ENCODE results near the gene CSNK1D.
A peak's percentile ranks its signal among the peaks of the same experiment; 100 is the strongest.

Gene CSNK1D

DNA sequence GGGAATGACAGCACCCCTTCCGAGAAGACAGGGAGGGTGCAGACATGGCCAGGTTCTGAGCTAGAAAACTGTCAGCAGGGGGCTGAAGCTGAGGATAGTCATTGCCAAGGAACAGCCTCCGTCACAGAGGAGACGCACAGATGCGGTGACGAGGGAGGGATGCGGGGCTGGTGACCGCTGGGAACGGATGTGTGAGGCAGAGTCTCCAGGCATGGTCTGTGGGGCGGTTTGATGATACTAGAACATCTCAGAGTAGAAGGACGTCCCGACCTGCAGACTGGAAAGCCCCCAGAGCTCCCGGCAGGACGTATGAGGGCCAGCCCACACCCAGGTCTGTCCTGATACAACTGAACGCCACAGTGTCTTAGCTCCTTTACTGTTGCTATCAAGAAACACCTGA, 1.8 kb upstream of the CSNK1D start:
- TF ChIP-seq, protein P1, sequence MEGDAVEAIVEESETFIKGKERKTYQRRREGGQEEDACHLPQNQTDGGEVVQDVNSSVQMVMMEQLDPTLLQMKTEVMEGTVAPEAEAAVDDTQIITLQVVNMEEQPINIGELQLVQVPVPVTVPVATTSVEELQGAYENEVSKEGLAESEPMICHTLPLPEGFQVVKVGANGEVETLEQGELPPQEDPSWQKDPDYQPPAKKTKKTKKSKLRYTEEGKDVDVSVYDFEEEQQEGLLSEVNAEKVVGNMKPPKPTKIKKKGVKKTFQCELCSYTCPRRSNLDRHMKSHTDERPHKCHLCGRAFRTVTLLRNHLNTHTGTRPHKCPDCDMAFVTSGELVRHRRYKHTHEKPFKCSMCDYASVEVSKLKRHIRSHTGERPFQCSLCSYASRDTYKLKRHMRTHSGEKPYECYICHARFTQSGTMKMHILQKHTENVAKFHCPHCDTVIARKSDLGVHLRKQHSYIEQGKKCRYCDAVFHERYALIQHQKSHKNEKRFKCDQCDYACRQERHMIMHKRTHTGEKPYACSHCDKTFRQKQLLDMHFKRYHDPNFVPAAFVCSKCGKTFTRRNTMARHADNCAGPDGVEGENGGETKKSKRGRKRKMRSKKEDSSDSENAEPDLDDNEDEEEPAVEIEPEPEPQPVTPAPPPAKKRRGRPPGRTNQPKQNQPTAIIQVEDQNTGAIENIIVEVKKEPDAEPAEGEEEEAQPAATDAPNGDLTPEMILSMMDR (IDR thresholded peaks at IDR 0.05; ENCODE audit: borderline replicate concordance, insufficient read depth, low read depth, low read length), result no peak
- H3K4me3 ChIP-seq (ENCODE audit: low read depth, low read length), result no peak overlapping the region

DNA sequence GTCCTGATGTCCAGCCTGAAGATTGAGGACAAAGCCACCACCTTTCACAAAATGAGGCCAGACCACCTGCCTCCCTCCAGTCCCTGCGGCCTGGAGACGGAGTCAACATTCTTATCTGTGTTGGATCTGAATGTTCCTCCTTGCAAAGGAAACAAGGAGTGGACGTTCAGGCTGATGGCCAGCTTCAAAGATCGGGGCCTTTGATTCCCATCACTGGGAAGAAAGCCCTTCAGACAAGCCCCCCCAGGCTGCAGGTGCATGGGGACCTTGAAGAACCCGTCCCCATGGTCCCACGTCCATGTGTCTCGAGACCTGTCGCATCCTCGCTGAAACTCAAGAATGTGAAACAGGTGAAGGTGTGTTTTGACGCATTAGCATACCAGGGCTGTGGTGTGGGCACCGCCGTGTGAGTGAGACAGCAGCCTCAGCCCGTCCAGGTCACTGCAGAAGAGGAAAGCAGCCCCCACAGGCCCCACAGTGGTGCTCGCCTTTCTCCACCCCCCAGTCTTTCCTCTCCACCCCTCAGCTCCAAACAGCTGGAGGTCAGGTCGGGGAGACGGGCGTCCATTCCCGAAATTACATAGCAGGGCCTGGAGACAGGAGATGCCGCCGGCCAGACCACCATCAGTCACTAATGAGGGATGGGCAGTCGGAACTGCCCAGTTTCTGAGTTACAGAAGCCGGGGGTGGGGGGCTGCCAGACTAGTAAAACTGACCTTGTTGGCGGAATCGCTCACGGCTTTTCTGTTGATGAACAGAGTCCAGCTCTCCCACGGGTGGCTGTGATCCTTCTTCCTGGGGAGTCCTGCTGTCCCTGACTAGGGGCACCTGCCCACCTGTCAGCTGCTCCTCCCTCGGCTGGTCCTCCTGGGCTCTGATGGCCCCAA, 877 bp upstream of the CSNK1D start:
- TF ChIP-seq, protein P1 (IDR thresholded peaks at IDR 0.05; ENCODE audit: borderline replicate concordance, insufficient read depth, low read depth, low read length), result no peak
- no peak overlapping the region for H3K4me3 ChIP-seq (ENCODE audit: low read depth, low read length)

DNA sequence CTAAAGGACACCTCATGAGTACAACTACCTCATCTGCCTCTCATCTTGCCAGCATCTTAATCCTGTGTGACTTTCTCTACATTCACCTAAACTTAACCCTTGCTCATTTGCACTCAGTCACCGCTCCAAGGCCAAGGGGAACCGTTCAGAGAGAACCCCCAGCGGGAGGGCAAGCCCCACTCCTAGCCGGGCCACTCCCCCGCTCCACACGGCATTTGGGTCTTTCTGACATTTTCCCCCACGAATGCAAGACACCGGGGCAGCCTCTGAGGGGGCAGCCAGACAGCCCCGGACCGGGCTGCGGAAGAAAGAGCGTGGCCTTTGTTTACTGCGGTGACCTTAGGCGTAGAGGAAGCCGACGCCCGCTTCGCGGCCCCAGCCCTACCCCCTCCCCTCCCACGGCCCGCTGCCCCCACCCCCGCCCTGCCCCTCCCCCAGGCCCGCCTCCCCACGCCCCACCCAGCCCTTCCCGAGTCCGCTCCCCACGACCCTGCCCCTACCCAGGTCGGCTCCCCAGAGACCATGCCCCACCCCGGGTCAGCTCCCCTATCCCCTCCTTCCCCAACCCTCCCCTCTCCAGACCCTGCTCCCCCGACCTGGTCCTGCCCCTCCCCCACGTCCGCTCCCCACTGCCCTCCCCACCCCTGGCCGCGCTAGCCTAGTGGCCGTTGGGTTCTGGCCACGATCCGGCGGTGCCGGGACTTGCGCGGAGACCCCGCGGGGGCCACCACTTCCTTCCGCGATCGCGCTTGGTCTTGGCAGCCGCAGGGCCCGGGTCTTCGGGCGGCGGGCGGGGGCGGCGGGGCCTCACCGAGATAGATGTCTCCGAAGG, 789 bp downstream of the CSNK1D start:
- H3K4me3 ChIP-seq (ENCODE audit: low read depth, low read length), result peak overlapping the region; percentile 66
- TF ChIP-seq, protein P1 (IDR thresholded peaks at IDR 0.05; ENCODE audit: borderline replicate concordance, insufficient read depth, low read depth, low read length), result no peak

DNA sequence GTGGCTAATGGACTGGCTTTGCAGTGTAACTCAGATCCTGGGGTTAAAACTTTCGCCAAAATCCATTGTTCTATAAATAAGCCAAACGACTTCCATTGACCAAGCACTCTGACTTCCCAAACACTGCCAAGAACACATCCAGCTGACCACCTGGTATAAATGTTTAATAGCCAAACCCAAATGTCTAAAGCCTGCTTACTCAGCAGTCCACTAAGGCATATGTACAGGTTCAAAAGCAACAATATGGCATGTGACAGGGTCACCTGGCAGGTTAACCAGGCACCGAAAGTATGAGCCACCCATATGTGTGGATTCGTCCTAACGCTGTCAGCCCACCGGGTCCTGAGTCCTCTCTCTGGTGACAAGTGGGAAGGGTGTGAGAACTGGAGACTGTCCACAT, 2.1 kb downstream of the CSNK1D start:
- TF ChIP-seq, protein P1 (IDR thresholded peaks at IDR 0.05; ENCODE audit: borderline replicate concordance, insufficient read depth, low read depth, low read length), result no peak
- H3K4me3 ChIP-seq (ENCODE audit: low read depth, low read length), result no peak overlapping the region

DNA sequence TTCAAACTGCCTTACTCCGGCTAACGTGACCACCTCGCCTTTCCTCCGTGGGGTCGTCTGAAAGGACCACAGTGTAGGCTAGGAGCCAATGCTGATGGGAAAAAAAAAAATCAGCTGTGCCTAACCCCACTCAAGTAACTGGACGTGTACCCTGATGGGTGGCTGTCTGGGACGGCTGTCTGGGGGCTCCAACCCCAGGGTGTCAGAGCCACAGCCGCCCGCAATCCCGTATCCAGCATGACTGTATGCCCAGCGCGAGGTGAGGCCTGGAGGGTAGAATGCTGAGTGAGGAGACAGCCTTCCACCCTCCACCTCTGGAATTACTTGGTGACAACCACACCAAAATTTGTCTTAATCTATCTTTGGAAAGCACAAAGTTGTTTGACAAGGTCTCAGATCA, 2.8 kb downstream of the CSNK1D start:
- no peak overlapping the region for H3K4me3 ChIP-seq (ENCODE audit: low read depth, low read length)
- TF ChIP-seq, protein P1 (IDR thresholded peaks at IDR 0.05; ENCODE audit: borderline replicate concordance, insufficient read depth, low read depth, low read length), result no peak

DNA sequence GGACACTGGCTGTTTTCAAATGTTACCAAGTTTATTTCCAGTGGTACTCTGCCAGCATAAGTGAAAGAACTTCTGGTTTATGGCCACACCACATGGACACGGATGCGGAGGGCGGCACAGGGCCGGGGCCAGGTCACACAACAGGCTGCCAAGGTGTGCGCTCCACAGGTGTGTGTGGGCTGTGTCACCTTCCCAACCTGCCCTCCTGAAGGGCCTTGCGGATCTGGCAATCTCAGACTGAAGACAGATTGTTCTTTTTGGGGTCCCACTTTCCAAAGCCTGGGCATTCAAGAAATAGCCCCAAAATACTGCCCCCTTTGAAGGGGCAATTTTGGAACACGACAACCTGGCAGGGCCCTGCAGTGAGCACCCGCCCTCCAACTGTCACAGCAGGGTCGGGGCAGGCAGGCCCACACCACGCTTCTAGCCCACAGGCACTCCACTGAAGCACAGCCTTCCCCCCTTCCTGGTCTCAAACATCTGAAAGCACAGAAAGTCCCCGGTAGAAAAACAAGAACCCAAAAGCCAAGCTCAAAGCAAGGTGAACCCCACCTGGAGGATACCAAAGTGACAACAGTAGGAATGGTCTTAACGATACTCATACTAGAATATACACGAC, 3.5 kb downstream of the CSNK1D start:
- H3K4me3 ChIP-seq (ENCODE audit: low read depth, low read length), result no peak overlapping the region
- TF ChIP-seq, protein P1 (IDR thresholded peaks at IDR 0.05; ENCODE audit: borderline replicate concordance, insufficient read depth, low read depth, low read length), result no peak
